GM12872 (cell line): ENCODE data around the gene MSH4.

Source experiments
- CTCF ChIP-seq: IDR thresholded peaks from 3 replicates; pipeline ENCODE4 v1.5.1; 2011; ENCODE audit warnings: low read depth, mild to moderate bottlenecking, low read length, moderate library complexity; ENCODE audit not compliant: insufficient read depth

Gene MSH4

GRCh38 chr1:75795703-75796193, 934 bp upstream of the MSH4 start:
- no peak for TF ChIP-seq CTCF

GRCh38 chr1:75797273-75797588, 549 bp downstream of the MSH4 start:
- no peak for TF ChIP-seq CTCF

DNA sequence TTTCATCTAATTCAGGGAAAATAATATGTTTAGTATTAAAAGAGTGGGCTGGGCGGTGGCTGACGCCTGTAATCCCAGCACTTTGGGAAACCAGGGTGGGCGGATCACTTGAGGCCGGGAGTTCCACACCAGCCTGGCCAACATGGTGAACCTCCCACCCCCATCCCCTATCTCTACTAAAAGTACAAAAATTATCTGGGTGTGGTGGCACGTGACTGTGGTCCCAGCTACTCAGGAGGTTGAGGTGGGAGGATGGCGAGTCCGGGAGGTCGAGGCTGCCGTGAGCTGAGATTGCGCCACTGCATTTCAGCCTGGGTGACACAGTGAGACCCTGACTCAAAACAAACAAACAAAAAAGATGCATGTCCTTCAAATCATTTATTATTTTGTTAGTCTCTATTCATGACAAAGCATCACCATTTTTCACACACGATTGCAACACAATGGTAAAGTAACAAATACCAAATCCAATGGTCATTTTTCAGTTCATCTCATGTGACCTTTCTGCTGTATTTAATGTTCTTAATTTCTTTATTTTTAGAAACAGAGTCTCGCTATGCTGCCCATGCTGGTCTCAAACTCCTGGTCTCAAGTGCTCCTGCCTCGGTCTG, 1.0 kb downstream of the MSH4 start:
- TF ChIP-seq CTCF: no peak

DNA sequence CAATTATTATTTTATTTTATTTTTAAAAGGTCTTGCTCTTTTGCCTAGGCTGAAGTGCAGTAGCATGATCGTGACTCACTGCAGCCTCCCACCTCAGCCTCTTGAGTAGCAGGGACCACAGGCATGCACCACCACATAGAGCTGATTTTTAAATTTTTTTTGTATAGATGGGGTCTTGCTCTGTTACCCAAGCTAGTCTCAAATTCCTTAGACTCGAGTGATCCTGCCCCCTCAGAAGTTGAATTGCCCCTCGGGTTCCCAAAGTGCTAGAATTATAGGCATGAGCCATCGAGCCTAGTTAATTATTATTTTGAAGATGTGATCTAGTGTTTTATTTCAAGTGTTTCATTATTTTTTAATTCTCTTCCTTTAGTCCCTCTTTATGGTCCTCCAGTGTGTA, 12.2 kb downstream of the MSH4 start:
- no peak for TF ChIP-seq CTCF

- TF ChIP-seq CTCF: no peak
Measured at GRCh38 chr1:75811211-75811981, 14.7 kb downstream of the MSH4 start.

DNA sequence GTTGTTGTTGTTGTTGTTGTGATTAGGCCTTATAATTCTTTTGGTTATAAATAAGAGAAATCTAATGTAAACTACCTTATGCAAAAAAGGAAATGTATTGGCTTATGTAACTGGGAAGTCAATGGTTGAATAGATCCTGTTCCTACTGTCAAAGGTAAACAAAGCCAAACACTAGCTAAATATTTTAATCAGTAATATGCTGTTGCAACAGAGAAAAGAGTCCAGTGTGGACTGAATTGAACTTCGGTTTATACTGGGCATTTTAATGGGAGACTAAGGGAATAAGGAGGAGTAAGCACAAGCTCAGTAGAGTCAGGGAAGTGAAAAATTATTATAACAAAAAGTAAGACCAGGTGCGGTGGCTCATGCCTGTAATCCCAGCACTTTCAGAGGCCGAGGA, 15.4 kb downstream of the MSH4 start:
- no peak for TF ChIP-seq CTCF

DNA sequence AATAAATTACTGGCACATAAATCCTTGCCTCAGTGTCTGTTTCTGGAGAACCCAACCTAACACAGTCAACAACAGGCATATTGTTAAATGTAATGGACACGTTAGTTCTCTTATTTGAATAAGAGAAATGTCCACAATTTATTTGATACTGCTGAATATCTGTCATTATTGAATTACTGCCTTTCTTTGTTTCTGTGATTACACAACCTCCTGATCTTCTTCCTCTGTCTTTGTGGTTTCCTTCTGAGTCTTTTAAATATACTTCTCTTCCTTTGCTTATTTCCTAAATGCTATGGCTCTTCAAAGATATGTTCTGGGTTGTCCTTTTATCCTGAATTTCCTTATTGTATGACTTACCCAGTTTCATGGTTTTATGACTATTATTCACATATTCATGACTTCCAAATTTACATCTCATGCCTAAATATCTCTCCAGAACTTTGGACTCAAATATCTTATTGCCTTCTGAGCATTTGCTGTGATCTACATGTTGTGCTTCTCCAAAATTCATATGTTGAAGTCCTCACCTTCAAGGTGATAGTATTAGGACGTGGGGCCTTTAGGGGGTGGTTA, 39.9 kb downstream of the MSH4 start:
- TF ChIP-seq CTCF: no peak
